Stimulated activated CD8-positive, alpha-beta memory T cell treated with anti-CD3 and anti-CD28 coated beads, Interleukin-15, amount 100 ng/mL, for 24 hours (primary cell): ENCODE data around the gene ENTREP3.

Experiments
- DNase-seq: peaks from one replicate; pipeline ENCODE4 v3.0.0-alpha.2; 2020; ENCODE audit warnings: low read depth

The ENTREP3 gene

GRCh38 chr1:155198547-155198906 is 56.8 kb downstream of the ENTREP3 start:
- DNase-seq, result no peak

- no peak for DNase-seq
Observed at GRCh38 chr1:155197901-155198546, 57.3 kb downstream of the ENTREP3 start.
